Eye (tissue), 1 donor: ENCODE data around the gene NELL1.

ENCODE experiments used
- DNase-seq: peaks from one replicate; pipeline ENCODE4 v3.0.0-alpha.2; 2015

Gene NELL1

GRCh38 chr11:20880094-20880493, 210.7 kb downstream of the NELL1 start:
- no peak for DNase-seq

- DNase-seq, result no peak
Measured at GRCh38 chr11:20881328-20882079, 212.1 kb downstream of the NELL1 start.

GRCh38 chr11:20887137-20887536, 217.8 kb downstream of the NELL1 start:
- no peak for DNase-seq

- no peak for DNase-seq
Measured at GRCh38 chr11:20894296-20894695, 224.9 kb downstream of the NELL1 start.

GRCh38 chr11:20909995-20910726, 240.8 kb downstream of the NELL1 start:
- DNase-seq, result no peak

GRCh38 chr11:20910733-20911132, 241.3 kb downstream of the NELL1 start:
- no peak for DNase-seq

DNA sequence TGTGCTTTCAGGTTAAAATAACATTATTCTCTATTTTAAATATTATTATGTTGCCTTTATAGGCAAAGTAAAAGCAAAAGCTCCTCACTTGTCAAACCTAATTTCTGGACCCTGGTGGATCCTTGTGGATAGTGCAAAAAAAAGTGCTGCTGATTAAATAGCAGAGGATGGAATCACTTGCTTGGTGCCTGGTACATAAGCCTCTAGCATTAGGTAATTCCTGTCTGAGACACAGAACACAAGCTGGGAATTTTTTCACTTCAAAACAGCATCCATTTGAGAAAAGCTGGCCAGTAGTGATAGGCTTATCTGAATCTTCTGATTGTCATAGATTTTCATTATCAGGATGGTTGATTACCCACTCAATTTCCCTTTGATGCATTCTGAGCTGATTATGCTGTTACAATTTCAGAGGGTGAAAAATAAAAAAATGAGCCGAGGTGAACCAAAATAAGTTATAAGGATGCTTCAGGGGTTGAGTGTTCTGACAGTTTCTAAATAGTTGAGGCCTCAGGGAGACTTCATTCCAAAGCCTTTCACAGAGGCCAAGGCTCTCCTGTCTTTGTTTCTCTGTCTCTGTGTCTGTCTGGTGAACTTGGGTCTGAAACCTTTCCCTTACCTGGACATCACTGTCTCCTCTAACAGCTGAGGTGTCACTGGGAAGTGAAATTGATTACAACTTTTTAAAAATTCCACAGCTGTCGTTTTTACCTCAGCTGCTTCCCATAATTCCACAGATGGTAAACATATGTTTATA, 242.9 kb downstream of the NELL1 start:
- peak; percentile 2 for DNase-seq

DNA sequence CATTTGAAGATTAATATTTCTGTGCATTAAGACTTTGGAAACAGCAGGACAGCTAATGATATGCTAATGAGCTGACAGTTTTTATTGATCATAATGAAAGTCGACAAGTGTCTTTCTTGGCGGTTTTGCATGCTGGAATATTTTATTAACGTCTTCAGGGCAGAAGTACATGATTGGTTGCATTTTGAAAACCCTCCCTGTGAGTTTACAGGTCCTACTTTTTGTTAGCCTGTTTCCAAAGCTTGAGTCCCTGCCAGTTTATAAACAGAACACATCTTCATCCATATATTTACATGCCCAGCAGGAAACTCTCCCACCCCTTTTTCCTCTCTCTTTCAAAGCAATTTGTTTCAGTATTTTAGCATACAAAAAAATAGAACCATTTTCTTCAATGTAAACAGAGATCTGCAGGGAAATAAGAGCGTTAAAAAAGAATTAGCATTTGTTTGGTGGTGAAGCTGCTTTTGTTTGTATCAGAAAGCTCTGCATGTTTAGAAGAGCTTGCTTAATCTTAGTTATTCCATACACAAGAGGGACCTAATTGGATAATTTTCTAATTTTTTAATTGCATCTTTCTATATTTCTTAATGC, 243.6 kb downstream of the NELL1 start:
- peak; percentile 1 for DNase-seq

GRCh38 chr11:20917306-20917705, 247.9 kb downstream of the NELL1 start:
- no peak for DNase-seq

DNA sequence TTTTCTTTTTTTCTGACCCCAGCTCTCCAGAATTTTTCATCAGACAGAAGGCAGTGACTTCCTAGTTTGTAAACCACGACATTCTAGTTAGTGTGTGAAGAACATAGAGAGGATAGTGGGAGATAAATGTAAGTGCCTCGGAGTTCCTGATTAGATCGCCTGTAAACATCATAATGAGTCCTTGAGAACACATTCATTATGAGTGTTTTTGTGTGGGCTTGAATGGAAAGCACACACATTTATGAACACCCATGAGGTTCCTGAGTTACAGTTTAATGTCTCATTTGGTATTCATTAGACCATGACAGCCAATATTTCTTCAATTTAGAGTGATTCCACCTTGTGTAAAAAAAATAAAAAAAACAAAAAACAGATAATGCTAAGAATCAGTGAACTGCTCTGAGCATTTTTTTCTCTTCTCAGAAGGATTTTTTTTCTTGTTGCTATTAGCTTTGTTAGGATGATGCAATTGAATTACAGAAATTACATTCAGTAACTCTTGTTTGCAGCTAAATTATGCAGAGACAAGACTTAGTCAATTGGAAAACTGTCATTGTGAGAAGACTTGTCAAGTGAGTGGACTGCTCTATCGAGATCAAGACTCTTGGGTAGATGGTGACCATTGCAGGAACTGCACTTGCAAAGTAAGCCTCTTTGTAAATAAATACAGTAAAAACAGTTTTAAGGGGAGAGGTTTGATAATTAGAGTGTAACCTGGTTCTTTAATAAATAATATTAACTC, 257.6 kb downstream of the NELL1 start:
- DNase-seq, result no peak

GRCh38 chr11:20931029-20931428, 261.6 kb downstream of the NELL1 start:
- no peak for DNase-seq

- no peak for DNase-seq
Measured at GRCh38 chr11:20933086-20933485, 263.7 kb downstream of the NELL1 start.

DNA sequence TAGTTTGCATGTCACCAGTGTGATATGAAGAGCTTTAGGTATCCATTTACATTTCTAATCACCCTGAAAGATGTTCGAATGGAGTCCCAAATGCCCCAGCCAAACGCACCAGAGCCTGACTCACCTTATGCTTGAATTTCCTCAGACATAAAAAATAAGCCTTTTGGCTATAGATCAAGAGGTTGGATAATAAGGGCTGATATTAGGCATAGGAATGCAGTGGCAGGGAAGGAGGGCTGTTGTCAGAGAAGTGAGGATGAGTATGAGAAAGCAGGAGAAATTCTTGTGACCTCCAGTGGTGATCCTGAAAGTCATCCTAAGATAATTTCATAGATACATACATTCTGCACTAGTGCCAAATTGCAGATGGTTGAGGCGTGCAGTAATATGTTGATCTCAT, 264.6 kb downstream of the NELL1 start:
- no peak for DNase-seq

- DNase-seq, result no peak
Measured at GRCh38 chr11:20934516-20934915, 265.1 kb downstream of the NELL1 start.

GRCh38 chr11:20937826-20938225, 268.4 kb downstream of the NELL1 start:
- DNase-seq, result no peak

DNA sequence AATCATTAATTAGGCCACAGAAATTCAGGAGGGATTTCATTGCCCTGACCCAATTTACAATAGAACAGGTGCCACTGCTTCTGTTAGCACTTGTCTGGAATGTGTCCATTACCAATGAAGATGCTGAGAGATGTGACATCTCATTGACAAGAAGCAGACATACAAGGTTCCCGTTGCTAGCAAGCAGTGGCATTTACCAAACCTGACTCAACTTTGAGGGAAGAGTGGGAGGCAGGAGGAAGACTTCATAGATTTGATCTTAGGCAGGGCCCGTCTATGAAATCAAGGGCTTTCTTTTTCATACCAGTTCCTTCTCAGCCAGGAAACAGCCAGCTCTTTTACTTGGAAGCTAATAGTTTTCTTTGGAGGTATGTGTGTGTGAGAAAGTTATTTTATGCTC, 280.2 kb downstream of the NELL1 start:
- DNase-seq, result no peak

DNA sequence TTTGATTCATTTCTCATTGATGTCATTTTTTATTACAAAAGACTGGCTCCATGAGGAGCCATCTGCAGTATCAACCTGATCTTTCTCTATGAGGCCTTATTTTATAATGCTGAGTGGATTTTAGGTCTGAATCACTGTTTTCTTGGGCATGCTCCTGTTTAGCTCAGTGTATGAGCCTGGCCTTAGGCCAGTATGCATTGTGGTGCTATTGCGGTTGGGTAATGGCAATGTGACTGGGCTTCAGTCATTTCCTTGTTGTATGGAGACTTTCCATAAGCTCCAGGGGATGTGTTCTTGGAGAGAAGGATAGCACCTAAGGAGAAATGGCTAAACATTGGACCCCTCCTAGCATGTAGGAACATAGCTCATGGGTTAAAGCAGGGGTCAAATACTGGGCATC, 293.2 kb downstream of the NELL1 start:
- DNase-seq, result no peak

- no peak for DNase-seq
Measured at GRCh38 chr11:20963596-20963995, 294.2 kb downstream of the NELL1 start.

GRCh38 chr11:20964985-20965384, 295.6 kb downstream of the NELL1 start:
- DNase-seq, result no peak

- DNase-seq, result no peak
Measured at GRCh38 chr11:20966489-20966888, 297.1 kb downstream of the NELL1 start.

DNA sequence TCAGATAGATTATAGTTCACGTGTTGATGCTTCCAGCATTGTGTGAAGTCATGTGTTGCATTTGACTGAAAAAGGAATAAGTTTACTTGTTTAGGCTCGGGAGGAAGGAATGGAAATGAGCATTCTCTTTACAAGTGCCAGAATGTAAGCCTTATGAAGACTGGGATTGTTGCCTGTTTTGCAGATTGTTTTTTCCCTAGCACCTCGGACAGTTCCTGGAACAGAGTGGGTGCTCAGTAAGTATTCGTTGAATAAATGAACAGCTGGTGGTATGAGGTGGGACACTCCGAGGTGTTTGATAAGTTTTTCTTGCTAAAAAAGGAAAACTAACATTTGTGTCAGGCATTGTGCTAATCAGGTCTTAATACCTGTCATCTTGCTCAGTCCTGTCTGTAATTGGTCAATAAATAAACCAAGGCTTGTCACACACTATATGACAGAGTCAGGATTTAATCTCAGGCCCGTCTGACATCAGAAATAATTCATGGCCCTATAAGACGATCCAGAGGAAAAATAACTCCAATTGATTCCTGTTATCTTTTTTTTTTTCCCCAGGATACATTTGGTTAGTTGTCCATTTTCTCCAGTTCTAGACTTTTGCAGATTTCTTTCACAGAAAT, 304.7 kb downstream of the NELL1 start:
- peak; percentile 2 for DNase-seq

DNA sequence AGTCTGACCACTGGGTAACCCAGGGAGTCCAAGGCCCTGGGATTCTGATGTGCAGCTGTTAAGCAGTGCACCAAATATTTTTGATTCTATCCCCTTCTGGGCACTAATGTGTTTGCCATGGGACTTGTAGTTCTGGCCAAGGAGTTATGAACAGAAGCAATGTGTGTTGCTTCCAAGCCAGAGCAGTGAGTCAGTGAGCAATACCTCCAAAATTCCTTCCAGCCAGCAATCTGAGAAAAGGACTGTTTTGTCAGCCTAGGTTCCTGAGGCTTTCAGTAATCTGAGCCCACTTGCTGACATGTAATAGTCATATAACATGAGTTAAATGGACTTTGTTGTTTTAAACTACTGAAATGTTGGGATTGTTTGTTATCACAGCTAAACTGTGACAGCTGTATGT, 311.4 kb downstream of the NELL1 start:
- no peak for DNase-seq
